GM19452 (cell line): ENCODE measurements around the gene ENPP3.

Experiments
- ATAC-seq: cut with Tn5 transposase; IDR thresholded peaks from one replicate; pipeline ENCODE4 v1.9.1; 2021; ENCODE audit not compliant: unreplicated experiment

ENPP3 gene

GRCh38 chr6:131792091-131792496 lies 155.0 kb downstream of the ENPP3 start:
- ATAC-seq, result no peak

- no peak for ATAC-seq
These were observed 158.3 kb downstream of the ENPP3 start for GRCh38 chr6:131795366-131795765.
